HG02970 (cell line): ENCODE measurements around the gene RIIAD1.

Experiments
- ATAC-seq: cut with Tn5 transposase; IDR thresholded peaks from one replicate; pipeline ENCODE4 v1.9.1; 2021; ENCODE audit warnings: mild to moderate bottlenecking, moderate library complexity, moderate number of reproducible peaks; ENCODE audit not compliant: unreplicated experiment, low FRiP score

The RIIAD1 gene

DNA sequence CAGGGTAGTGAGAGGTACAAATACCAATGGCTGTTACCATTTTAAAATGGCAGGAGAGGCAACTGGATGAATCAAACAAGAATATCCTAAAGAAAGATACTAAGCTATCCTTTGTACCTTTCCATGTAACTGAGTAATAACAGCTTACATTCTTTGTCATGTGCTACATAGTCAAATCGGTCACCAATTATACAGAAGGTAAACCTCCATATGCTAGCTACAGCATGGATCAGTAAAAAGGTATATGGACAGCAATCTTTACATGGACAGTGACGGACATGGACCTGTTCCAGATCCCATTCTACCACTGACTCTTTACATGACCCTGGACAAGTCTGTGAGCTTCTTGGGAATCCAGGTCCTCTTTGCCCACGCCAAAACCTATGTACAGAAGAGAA, 55.3 kb downstream of the RIIAD1 start:
- ATAC-seq: no peak

DNA sequence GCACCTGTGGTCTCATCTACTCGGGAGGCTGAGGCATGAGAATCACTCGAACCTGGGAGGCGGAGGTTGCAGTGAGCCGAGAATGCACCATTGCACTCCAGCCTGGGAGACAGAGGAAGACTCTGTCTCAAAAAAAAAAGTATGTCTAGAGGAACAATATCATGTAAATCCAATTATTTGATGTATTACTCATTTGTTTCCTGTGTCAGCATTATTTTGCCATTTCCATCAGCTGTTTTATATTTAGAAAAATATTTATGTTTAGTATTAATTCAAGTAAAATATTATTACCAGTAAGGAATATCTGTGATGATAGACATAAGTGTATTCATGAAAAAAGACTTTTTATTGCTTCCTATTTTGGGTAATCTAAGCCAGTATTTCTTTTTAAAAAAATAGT, 56.0 kb downstream of the RIIAD1 start:
- ATAC-seq: no peak
